Measurements from ENCODE around the gene BTBD9. TPM values are rescaled to one million over a fixed set of nuclear protein-coding genes. Genes with fewer than 3 reads are reported as not detected.

The BTBD9 gene
- total and polyA plus RNA-seq, 5 donors from 2014 or later: 11.6 to 79.7 (median 16.7) TPM

DNA sequence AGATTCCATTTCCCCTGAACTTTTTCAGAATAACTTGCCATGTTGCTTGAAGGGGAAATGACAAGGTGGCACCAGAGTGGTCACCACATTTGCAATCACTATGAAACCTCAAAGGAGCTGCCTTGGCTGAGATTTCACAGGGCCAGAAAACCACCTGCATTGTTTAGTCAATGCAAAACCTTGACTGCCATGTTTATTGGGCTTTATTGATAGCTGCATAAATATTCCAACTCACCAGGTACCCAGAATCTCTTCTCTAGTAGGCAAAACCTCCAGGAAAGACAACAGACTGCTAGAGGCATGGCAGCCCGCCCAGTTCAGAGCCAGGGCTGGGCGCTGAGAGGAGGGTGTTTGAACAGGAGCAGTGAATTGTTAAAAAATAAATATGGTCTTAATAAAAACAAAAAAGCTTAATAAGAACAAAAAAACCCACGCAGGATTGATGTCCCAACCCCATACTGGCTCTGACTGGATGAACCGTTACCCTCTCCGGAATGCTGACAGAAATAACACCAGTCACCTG lies 444.6 kb downstream of the BTBD9 start:
- no peak overlapping the region for H3K27ac Mint-ChIP-seq
- H3K4me1 Mint-ChIP-seq: peaks cover 0 to 5% (median under 1%) of the 10 kb centered on the region in 4 donors
- DNase-seq (no peak), ATAC-seq (ENCODE audit: low read depth in 2 of 2) (no peak)
- H3K27me3 Mint-ChIP-seq: no peaks in the 10 kb centered on the region
- H3K9me3 Mint-ChIP-seq: no peaks in the 10 kb centered on the region
- peaks cover 5% of the 10 kb centered on the region for H3K36me3 ChIP-seq (ENCODE audit: control insufficient read depth, insufficient read depth, low read length)
- peaks cover 24% of the 10 kb centered on the region for H3K36me3 Mint-ChIP-seq
- H3K4me3 ChIP-seq (ENCODE audit: low read depth, low read length): no peak overlapping the region
- H3K4me1 ChIP-seq (ENCODE audit: control insufficient read depth, insufficient read depth, low read length, poor library complexity, severe bottlenecking): no peaks in the 10 kb centered on the region
- no peak overlapping the region for H3K4me3 Mint-ChIP-seq
- H3K9me3 ChIP-seq (ENCODE audit: control insufficient read depth in 2 of 2, low read length in 2 of 2): no peaks in the 10 kb centered on the region
- H3K27me3 ChIP-seq (ENCODE audit: control insufficient read depth, insufficient read depth, low read length): no peaks in the 10 kb centered on the region
- no peak overlapping the region for H3K27ac ChIP-seq (ENCODE audit: insufficient read depth, low read length, poor library complexity, severe bottlenecking)

DNA sequence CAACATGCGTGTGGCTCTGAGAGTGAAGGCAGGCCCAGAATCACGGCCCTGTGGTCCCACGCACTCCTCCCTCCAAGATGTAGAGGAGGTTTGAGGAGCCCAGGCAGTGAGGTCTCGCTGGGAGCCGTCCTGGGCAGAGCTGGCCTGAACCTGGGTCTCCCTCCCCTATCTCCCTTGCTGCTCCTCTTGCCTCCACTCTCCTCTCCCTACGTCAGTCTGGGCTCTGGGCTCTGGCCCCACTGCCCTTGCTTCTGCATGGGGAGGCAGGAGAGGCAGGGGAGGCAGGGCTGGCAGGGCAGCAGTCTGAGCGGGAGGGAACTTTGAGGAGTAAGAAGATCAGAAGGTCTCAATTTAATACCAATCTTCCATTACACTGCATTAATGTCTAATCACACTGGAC lies 445.1 kb downstream of the BTBD9 start:
- Mint-ChIP-seq H3K36me3 (peaks cover 24% of the 10 kb centered on the region), H3K4me1 (peaks cover 0 to 5% (median 0%) of the 10 kb centered on the region in 4 donors), H3K9me3 (no peaks in the 10 kb centered on the region), H3K27me3 (no peaks in the 10 kb centered on the region), H3K27ac (no peak overlapping the region), H3K4me3 (no peak overlapping the region)
- DNase-seq (no peak), ATAC-seq (ENCODE audit: low read depth in 2 of 2) (no peak)
- no peaks in the 10 kb centered on the region for H3K9me3 ChIP-seq (ENCODE audit: control insufficient read depth in 2 of 2, low read length in 2 of 2)
- no peaks in the 10 kb centered on the region for H3K27me3 ChIP-seq (ENCODE audit: control insufficient read depth, insufficient read depth, low read length)
- peaks cover 5% of the 10 kb centered on the region for H3K36me3 ChIP-seq (ENCODE audit: control insufficient read depth, insufficient read depth, low read length)
- no peak overlapping the region for H3K4me3 ChIP-seq (ENCODE audit: low read depth, low read length)
- H3K27ac ChIP-seq (ENCODE audit: insufficient read depth, low read length, poor library complexity, severe bottlenecking): no peak overlapping the region
- H3K4me1 ChIP-seq (ENCODE audit: control insufficient read depth, insufficient read depth, low read length, poor library complexity, severe bottlenecking): no peaks in the 10 kb centered on the region

DNA sequence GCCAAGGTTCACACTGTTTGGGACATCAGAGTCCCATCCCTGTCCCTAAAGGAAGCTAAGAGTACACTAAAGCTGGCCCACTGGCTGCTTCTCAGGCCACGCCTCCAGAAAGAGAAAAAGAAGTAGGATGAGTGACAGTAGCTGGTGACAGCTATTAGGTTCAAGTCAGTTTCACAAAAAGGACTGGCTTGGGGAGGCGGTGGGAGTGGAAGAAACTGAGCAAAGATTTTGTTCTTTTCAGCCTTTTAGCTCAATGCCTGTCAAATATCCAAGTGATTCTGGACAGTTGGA lies 445.5 kb downstream of the BTBD9 start:
- DNase-seq (no peak), ATAC-seq (ENCODE audit: low read depth in 2 of 2) (no peak)
- no peaks in the 10 kb centered on the region for H3K9me3 Mint-ChIP-seq
- Histone ChIP-seq H3K4me3 (ENCODE audit: low read depth, low read length) (no peak overlapping the region), H3K27me3 (ENCODE audit: control insufficient read depth, insufficient read depth, low read length) (no peaks in the 10 kb centered on the region), H3K9me3 (ENCODE audit: control insufficient read depth in 2 of 2, low read length in 2 of 2) (no peaks in the 10 kb centered on the region), H3K27ac (ENCODE audit: insufficient read depth, low read length, poor library complexity, severe bottlenecking) (no peak overlapping the region), H3K4me1 (ENCODE audit: control insufficient read depth, insufficient read depth, low read length, poor library complexity, severe bottlenecking) (no peaks in the 10 kb centered on the region), H3K36me3 (ENCODE audit: control insufficient read depth, insufficient read depth, low read length) (peaks cover 5% of the 10 kb centered on the region)
- no peak overlapping the region for H3K27ac Mint-ChIP-seq
- H3K36me3 Mint-ChIP-seq: peaks cover 24% of the 10 kb centered on the region
- H3K4me3 Mint-ChIP-seq: no peak overlapping the region
- H3K4me1 Mint-ChIP-seq: peaks cover 0 to 5% (median 0%) of the 10 kb centered on the region in 4 donors
- H3K27me3 Mint-ChIP-seq: no peaks in the 10 kb centered on the region

DNA sequence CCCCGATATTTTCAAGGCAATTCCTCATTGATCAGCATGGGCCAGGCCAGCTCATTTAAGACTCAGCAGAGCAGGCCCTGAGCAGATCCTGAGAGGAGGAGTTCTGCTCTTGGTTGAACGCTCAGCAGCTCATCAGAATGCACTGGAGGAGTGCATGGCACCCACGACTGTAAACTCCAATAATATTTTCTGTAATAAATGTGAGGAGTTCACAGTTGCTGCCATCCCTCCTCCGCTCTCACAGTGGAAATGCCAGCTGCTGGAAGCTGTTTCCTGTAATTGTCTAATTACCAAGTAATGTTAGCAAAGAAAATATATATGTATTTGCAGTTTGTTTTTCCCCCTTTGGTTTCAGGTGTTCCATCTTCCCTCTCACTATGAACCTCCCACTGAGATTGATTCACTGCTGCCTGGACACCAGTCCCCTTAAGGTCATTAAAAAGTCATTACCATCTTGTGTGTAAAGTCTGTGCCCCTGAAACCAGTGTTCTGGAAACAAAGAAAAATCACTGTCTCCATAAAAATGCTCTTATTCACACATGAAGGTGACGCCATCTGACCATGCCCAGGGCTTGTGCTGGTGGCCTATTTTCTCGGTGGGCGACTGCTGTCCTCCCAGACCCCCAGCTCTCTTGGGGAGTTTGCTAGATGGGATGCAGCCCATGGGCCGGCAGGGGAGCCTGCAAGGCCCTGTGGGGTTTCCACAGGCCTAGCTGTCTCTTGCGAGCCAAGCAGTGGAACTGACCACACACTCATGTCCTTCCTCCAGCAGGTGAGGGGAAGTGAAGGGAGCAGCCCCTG lies 446.0 kb downstream of the BTBD9 start:
- ATAC-seq (ENCODE audit: low read depth in 2 of 2) (no peak), DNase-seq (no peak)
- no peak overlapping the region for H3K27ac Mint-ChIP-seq
- H3K36me3 Mint-ChIP-seq: peaks cover 27% of the 10 kb centered on the region
- Histone ChIP-seq H3K27me3 (ENCODE audit: control insufficient read depth, insufficient read depth, low read length) (no peaks in the 10 kb centered on the region), H3K36me3 (ENCODE audit: control insufficient read depth, insufficient read depth, low read length) (peaks cover 5% of the 10 kb centered on the region), H3K4me3 (ENCODE audit: low read depth, low read length) (no peak overlapping the region), H3K27ac (ENCODE audit: insufficient read depth, low read length, poor library complexity, severe bottlenecking) (no peak overlapping the region), H3K9me3 (ENCODE audit: control insufficient read depth in 2 of 2, low read length in 2 of 2) (no peaks in the 10 kb centered on the region), H3K4me1 (ENCODE audit: control insufficient read depth, insufficient read depth, low read length, poor library complexity, severe bottlenecking) (no peaks in the 10 kb centered on the region)
- H3K4me1 Mint-ChIP-seq: peaks cover 0 to 5% (median under 1%) of the 10 kb centered on the region in 4 donors
- no peaks in the 10 kb centered on the region for H3K9me3 Mint-ChIP-seq
- no peaks in the 10 kb centered on the region for H3K27me3 Mint-ChIP-seq
- H3K4me3 Mint-ChIP-seq: no peak overlapping the region

DNA sequence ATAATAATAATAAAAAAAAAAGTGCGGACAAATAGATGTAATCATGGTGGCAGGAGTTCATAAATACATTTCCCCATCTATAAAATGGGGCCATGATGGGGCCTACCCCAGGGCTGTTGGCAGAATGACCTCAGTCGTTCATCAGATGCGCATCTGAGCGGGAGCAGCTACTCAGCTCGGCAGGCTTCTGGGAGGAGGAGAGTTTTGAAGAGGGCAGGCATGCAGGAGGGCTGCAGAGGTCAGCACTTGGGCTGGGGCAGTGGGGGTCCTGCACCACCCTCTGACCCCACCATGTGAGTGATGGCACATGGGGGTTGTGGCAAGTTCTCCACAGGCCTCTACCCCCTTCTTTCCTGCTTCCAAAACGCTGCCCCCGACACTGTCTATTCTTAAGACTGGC lies 446.7 kb downstream of the BTBD9 start:
- peaks cover 5% of the 10 kb centered on the region for H3K36me3 ChIP-seq (ENCODE audit: control insufficient read depth, insufficient read depth, low read length)
- H3K27ac ChIP-seq (ENCODE audit: insufficient read depth, low read length, poor library complexity, severe bottlenecking): no peak overlapping the region
- H3K9me3 ChIP-seq (ENCODE audit: control insufficient read depth in 2 of 2, low read length in 2 of 2): no peaks in the 10 kb centered on the region
- H3K4me3 ChIP-seq (ENCODE audit: low read depth, low read length): no peak overlapping the region
- DNase-seq (no peak), ATAC-seq (ENCODE audit: low read depth in 2 of 2) (no peak)
- Mint-ChIP-seq H3K9me3 (no peaks in the 10 kb centered on the region), H3K4me1 (peaks cover 0 to 5% (median under 1%) of the 10 kb centered on the region in 4 donors), H3K36me3 (peaks cover 27% of the 10 kb centered on the region), H3K27me3 (no peaks in the 10 kb centered on the region), H3K4me3 (no peak overlapping the region), H3K27ac (no peak overlapping the region)
- no peaks in the 10 kb centered on the region for H3K27me3 ChIP-seq (ENCODE audit: control insufficient read depth, insufficient read depth, low read length)
- H3K4me1 ChIP-seq (ENCODE audit: control insufficient read depth, insufficient read depth, low read length, poor library complexity, severe bottlenecking): no peaks in the 10 kb centered on the region

DNA sequence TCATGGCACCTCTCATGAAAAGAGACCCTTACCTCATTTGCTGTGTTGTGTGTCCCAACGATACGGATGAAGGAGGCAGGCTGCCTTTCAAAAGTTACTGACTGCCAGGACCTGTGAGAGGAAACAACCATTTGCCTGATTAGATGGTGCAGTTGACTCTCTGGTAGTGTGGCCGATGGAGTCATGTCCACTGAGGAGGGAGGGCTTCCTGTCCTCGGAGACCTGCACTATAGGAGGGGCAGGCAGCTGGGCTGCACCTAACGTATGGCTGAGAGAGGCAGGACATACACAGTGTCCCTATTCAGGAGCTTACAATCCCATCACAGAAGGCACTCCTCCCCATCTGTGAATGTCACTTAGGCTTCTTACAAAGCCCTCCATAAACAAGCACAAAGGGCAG lies 447.2 kb downstream of the BTBD9 start:
- ATAC-seq (ENCODE audit: low read depth in 2 of 2) (no peak), DNase-seq (no peak)
- Histone ChIP-seq H3K27ac (ENCODE audit: insufficient read depth, low read length, poor library complexity, severe bottlenecking) (no peak overlapping the region), H3K9me3 (ENCODE audit: control insufficient read depth in 2 of 2, low read length in 2 of 2) (no peaks in the 10 kb centered on the region), H3K36me3 (ENCODE audit: control insufficient read depth, insufficient read depth, low read length) (peaks cover 8% of the 10 kb centered on the region), H3K4me1 (ENCODE audit: control insufficient read depth, insufficient read depth, low read length, poor library complexity, severe bottlenecking) (no peaks in the 10 kb centered on the region), H3K27me3 (ENCODE audit: control insufficient read depth, insufficient read depth, low read length) (no peaks in the 10 kb centered on the region), H3K4me3 (ENCODE audit: low read depth, low read length) (no peak overlapping the region)
- H3K4me1 Mint-ChIP-seq: peaks cover 0 to 2% (median 0%) of the 10 kb centered on the region in 4 donors
- peaks cover 27% of the 10 kb centered on the region for H3K36me3 Mint-ChIP-seq
- H3K4me3 Mint-ChIP-seq: no peak overlapping the region
- H3K27me3 Mint-ChIP-seq: no peaks in the 10 kb centered on the region
- H3K27ac Mint-ChIP-seq: peak overlapping the region in 1 of 3 donors; percentile 7
- H3K9me3 Mint-ChIP-seq: no peaks in the 10 kb centered on the region

DNA sequence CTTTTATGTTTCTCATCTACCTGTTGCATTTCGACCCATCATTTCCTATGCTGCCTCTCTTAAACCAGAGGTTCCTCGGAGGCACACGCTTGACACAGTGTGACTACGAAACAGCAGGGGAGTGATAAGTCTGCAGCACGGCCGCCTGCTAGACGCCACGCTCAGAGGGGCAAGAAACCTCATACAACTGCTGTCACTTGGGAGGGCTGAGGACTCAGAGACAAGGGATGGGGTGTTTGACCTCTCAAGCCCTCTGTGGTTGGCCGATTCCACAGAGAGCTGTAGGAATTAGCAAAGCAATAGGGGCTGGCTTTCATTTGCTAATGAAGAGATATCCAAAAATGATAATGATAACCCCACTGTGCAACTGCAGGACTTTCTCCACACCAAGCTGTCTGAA lies 447.7 kb downstream of the BTBD9 start:
- peak overlapping the region in 1 of 3 donors; percentile 7 for H3K27ac Mint-ChIP-seq

DNA sequence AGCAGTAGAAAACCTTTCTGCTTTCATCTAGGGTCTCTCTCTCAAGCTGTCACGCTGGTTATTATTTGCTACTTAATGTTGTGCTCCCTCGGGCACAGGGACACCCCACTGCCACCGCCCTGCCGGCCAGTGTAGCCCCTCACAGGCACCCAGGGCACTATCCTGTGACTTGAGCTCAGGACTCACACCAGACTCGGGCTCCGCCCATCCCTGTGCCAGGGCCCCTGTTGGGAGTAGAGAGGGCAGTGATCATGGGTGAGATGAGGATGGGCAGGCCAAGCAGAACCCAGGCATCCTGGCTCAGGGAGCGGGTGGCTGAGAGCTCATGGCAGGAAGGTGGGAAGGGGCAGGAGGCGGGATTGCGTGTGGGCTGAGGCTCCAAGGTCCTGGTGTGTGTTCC lies 448.3 kb downstream of the BTBD9 start:
- Mint-ChIP-seq H3K27me3 (no peaks in the 10 kb centered on the region), H3K4me3 (no peak overlapping the region), H3K36me3 (peaks cover 30% of the 10 kb centered on the region), H3K27ac (no peak overlapping the region), H3K4me1 (peaks cover 0 to 2% (median 0%) of the 10 kb centered on the region in 4 donors), H3K9me3 (no peaks in the 10 kb centered on the region)
- H3K4me1 ChIP-seq (ENCODE audit: control insufficient read depth, insufficient read depth, low read length, poor library complexity, severe bottlenecking): no peaks in the 10 kb centered on the region
- H3K27me3 ChIP-seq (ENCODE audit: control insufficient read depth, insufficient read depth, low read length): no peaks in the 10 kb centered on the region
- no peak overlapping the region for H3K4me3 ChIP-seq (ENCODE audit: low read depth, low read length)
- H3K9me3 ChIP-seq (ENCODE audit: control insufficient read depth in 2 of 2, low read length in 2 of 2): no peaks in the 10 kb centered on the region
- no peak for ATAC-seq (ENCODE audit: low read depth in 2 of 2)
- DNase-seq: no peak
- H3K27ac ChIP-seq (ENCODE audit: insufficient read depth, low read length, poor library complexity, severe bottlenecking): no peak overlapping the region
- H3K36me3 ChIP-seq (ENCODE audit: control insufficient read depth, insufficient read depth, low read length): peaks cover 12% of the 10 kb centered on the region

More for the DNA sequence above, 447.7 kb downstream of the BTBD9 start:
- Mint-ChIP-seq H3K9me3 (no peaks in the 10 kb centered on the region), H3K4me3 (no peak overlapping the region), H3K36me3 (peaks cover 27% of the 10 kb centered on the region), H3K27me3 (no peaks in the 10 kb centered on the region), H3K4me1 (peaks cover 0 to 2% (median 0%) of the 10 kb centered on the region in 4 donors)
- H3K4me3 ChIP-seq (ENCODE audit: low read depth, low read length): no peak overlapping the region
- ATAC-seq (ENCODE audit: low read depth in 2 of 2): no peak
- no peaks in the 10 kb centered on the region for H3K27me3 ChIP-seq (ENCODE audit: control insufficient read depth, insufficient read depth, low read length)
- H3K4me1 ChIP-seq (ENCODE audit: control insufficient read depth, insufficient read depth, low read length, poor library complexity, severe bottlenecking): no peaks in the 10 kb centered on the region
- H3K9me3 ChIP-seq (ENCODE audit: control insufficient read depth in 2 of 2, low read length in 2 of 2): no peaks in the 10 kb centered on the region
- DNase-seq: no peak
- peaks cover 12% of the 10 kb centered on the region for H3K36me3 ChIP-seq (ENCODE audit: control insufficient read depth, insufficient read depth, low read length)
- H3K27ac ChIP-seq (ENCODE audit: insufficient read depth, low read length, poor library complexity, severe bottlenecking): no peak overlapping the region

Measured in CD4-positive, CD25-positive, alpha-beta regulatory T cell (primary cell).